ENCODE data around the gene ASXL2.

Gene ASXL2

GRCh38 chr2:25722224-25722623 is 156.1 kb downstream of the ASXL2 start:
- Histone ChIP-seq H3K27ac (ENCODE audit: poor library complexity, severe bottlenecking) (no peak overlapping the region), H3K9me3 (ENCODE audit: severe bottlenecking) (no peaks in the 10 kb centered on the region), H3K4me3 (ENCODE audit: severe bottlenecking) (no peak overlapping the region), H3K27me3 (ENCODE audit: insufficient read depth, poor library complexity, severe bottlenecking) (no peaks in the 10 kb centered on the region), H3K36me3 (ENCODE audit: low read depth) (no peaks in the 10 kb centered on the region), H3K4me1 (ENCODE audit: insufficient read depth, poor library complexity, severe bottlenecking) (peaks cover 13% of the 10 kb centered on the region)
- TF ChIP-seq CTCF (IDR thresholded peaks at IDR 0.05; ENCODE audit: poor library complexity, severe bottlenecking), result no peak
- DNase-seq (ENCODE audit: low spot score) (no peak), ATAC-seq (ENCODE audit: low read depth) (no peak)

DNA sequence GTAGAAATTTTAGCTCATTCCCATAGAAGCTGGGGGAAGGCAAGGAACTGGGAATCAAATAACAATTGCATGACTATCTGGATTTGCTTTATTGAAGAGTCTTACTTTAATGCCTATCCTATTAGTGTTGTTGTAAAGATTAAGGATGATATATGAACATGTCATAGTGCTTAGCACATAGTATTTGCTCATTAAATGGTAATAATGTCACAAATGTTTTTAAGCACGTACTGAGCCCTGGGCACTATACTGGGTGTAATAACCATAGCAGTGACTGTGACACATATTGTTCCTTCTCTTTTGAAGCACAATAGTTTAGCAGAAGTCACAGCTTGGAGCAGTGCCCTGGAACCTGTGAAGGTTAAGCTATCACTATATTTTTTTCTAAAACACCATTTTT is 157.7 kb downstream of the ASXL2 start:
- Histone ChIP-seq H3K27ac (ENCODE audit: poor library complexity, severe bottlenecking) (peak overlapping the region; percentile 40), H3K4me3 (ENCODE audit: severe bottlenecking) (no peak overlapping the region), H3K9me3 (ENCODE audit: severe bottlenecking) (no peaks in the 10 kb centered on the region), H3K36me3 (ENCODE audit: low read depth) (no peaks in the 10 kb centered on the region), H3K4me1 (ENCODE audit: insufficient read depth, poor library complexity, severe bottlenecking) (peaks cover 13% of the 10 kb centered on the region), H3K27me3 (ENCODE audit: insufficient read depth, poor library complexity, severe bottlenecking) (no peaks in the 10 kb centered on the region)
- TF ChIP-seq CTCF (IDR thresholded peaks at IDR 0.05; ENCODE audit: poor library complexity, severe bottlenecking), result no peak
- ATAC-seq (ENCODE audit: low read depth) (no peak; the same call in 2 of the 3 replicates), DNase-seq (ENCODE audit: low spot score) (no peak)

- no peak overlapping the region for H3K4me3 ChIP-seq (ENCODE audit: severe bottlenecking)
- no peaks in the 10 kb centered on the region for H3K27me3 ChIP-seq (ENCODE audit: insufficient read depth, poor library complexity, severe bottlenecking)
- H3K27ac ChIP-seq (ENCODE audit: poor library complexity, severe bottlenecking), result no peak overlapping the region
- H3K9me3 ChIP-seq (ENCODE audit: severe bottlenecking), result no peaks in the 10 kb centered on the region
- ATAC-seq (ENCODE audit: low read depth), result peak; percentile 37; the same call in 2 of the 3 replicates
- TF ChIP-seq CTCF (IDR thresholded peaks at IDR 0.05; ENCODE audit: poor library complexity, severe bottlenecking), result peak; percentile 26
- H3K4me1 ChIP-seq (ENCODE audit: insufficient read depth, poor library complexity, severe bottlenecking), result peaks cover 7% of the 10 kb centered on the region
- no peak for DNase-seq (ENCODE audit: low spot score)
- H3K36me3 ChIP-seq (ENCODE audit: low read depth), result no peaks in the 10 kb centered on the region
These were observed 163.5 kb downstream of the ASXL2 start for GRCh38 chr2:25714740-25715139.

DNA sequence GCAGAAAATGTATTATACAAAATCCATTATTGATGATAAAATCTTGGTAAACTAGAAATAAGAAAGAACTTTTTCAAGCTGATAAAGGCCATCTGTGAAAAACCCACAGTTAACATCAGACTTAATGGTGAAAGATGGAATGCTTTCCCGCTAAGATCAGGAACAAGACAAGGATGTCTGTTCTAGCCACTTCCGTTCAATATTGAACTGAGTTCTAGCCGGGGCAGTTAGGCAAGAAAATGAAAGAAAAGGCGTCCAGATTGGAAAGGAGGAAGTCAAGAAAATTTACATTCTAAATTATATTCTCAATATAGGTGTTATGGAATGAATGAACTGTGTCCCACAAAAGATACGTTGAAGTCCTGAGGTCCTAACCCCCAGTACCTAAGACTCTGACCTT is 165.8 kb downstream of the ASXL2 start:
- DNase-seq (ENCODE audit: low spot score), result no peak
- H3K36me3 ChIP-seq (ENCODE audit: low read depth), result no peaks in the 10 kb centered on the region
- H3K4me3 ChIP-seq (ENCODE audit: severe bottlenecking), result no peak overlapping the region
- TF ChIP-seq CTCF (IDR thresholded peaks at IDR 0.05; ENCODE audit: poor library complexity, severe bottlenecking), result no peak
- no peaks in the 10 kb centered on the region for H3K4me1 ChIP-seq (ENCODE audit: insufficient read depth, poor library complexity, severe bottlenecking)
- H3K9me3 ChIP-seq (ENCODE audit: severe bottlenecking), result no peaks in the 10 kb centered on the region
- no peak overlapping the region for H3K27ac ChIP-seq (ENCODE audit: poor library complexity, severe bottlenecking)
- ATAC-seq (ENCODE audit: low read depth), result no peak
- H3K27me3 ChIP-seq (ENCODE audit: insufficient read depth, poor library complexity, severe bottlenecking), result no peaks in the 10 kb centered on the region

GRCh38 chr2:25711675-25712354 is 166.5 kb downstream of the ASXL2 start:
- no peak overlapping the region for H3K4me3 ChIP-seq (ENCODE audit: severe bottlenecking)
- no peaks in the 10 kb centered on the region for H3K36me3 ChIP-seq (ENCODE audit: low read depth)
- H3K27ac ChIP-seq (ENCODE audit: poor library complexity, severe bottlenecking), result no peak overlapping the region
- no peaks in the 10 kb centered on the region for H3K4me1 ChIP-seq (ENCODE audit: insufficient read depth, poor library complexity, severe bottlenecking)
- H3K9me3 ChIP-seq (ENCODE audit: severe bottlenecking), result no peaks in the 10 kb centered on the region
- DNase-seq (ENCODE audit: low spot score) (no peak), ATAC-seq (ENCODE audit: low read depth) (no peak)
- no peak for TF ChIP-seq CTCF (IDR thresholded peaks at IDR 0.05; ENCODE audit: poor library complexity, severe bottlenecking)
- H3K27me3 ChIP-seq (ENCODE audit: insufficient read depth, poor library complexity, severe bottlenecking), result no peaks in the 10 kb centered on the region
